Fibroblast of lung (primary cell): ENCODE results near the gene SACM1L. TPM values are rescaled to one million over a fixed set of nuclear protein-coding genes. Genes with fewer than 3 reads are reported as not detected.

Experiments
- DNase-seq, 2 donors: peaks; one replicate each; pipeline versions ENCODE4 v3.0.0 to v3.0.0-alpha.2; 2010; ENCODE audit warnings: low read depth in 2 of 2
- H2AFZ ChIP-seq: 2 replicates; pipeline ENCODE4 v1.5.1; 2012; ENCODE audit warnings: low read length, control low read depth, inconsistent platforms
- H3K27ac ChIP-seq: 2 replicates; pipeline ENCODE4 v1.5.1; 2011; ENCODE audit warnings: low read length, control low read depth; ENCODE audit not compliant: insufficient read depth
- H3K27me3 ChIP-seq: 2 replicates; pipeline ENCODE4 v1.5.1; 2011; ENCODE audit warnings: mild to moderate bottlenecking, low read length; ENCODE audit not compliant: control insufficient read depth, insufficient read depth
- H3K36me3 ChIP-seq: 2 replicates; pipeline ENCODE4 v1.5.1; 2011; ENCODE audit warnings: low read length; ENCODE audit not compliant: control insufficient read depth, insufficient read depth
- H3K4me1 ChIP-seq: 2 replicates; pipeline ENCODE4 v1.5.1; 2011; ENCODE audit warnings: low read length; ENCODE audit not compliant: control insufficient read depth, insufficient read depth; ENCODE audit errors: extremely low read depth
- H3K4me2 ChIP-seq: 2 replicates; pipeline ENCODE4 v1.5.1; 2011; ENCODE audit warnings: low read length, control low read depth; ENCODE audit not compliant: insufficient read depth; ENCODE audit errors: extremely low read depth
- H3K4me3 ChIP-seq, 4 experiments: fragments of 200-600 bp in 1 of 4; sonication (generic) in 1 of 4; replicated peaks in 1 of 4; 2 replicates each; pipeline ENCODE4 v1.5.1; 2011 to 2016; ENCODE audit warnings: low read length in 4 of 4, low read depth in 3 of 4, mild to moderate bottlenecking in 3 of 4, control low read depth in 2 of 4, inconsistent platforms in 1 of 4, mixed read lengths in 1 of 4; ENCODE audit not compliant: insufficient read depth in 1 of 4; ENCODE audit errors: control extremely low read depth in 1 of 4
- H3K79me2 ChIP-seq: 2 replicates; pipeline ENCODE4 v1.5.1; 2012; ENCODE audit warnings: mild to moderate bottlenecking, low read length, inconsistent platforms; ENCODE audit not compliant: control insufficient read depth, insufficient read depth
- H3K9ac ChIP-seq: 2 replicates; pipeline ENCODE4 v1.5.1; 2011; ENCODE audit warnings: mild to moderate bottlenecking, low read length, control low read depth; ENCODE audit not compliant: insufficient read depth
- H3K9me3 ChIP-seq: 2 replicates; pipeline ENCODE4 v1.5.1; 2012; ENCODE audit warnings: low read depth, low read length; ENCODE audit not compliant: control insufficient read depth, insufficient read depth
- H4K20me1 ChIP-seq: 2 replicates; pipeline ENCODE4 v1.5.1; 2011; ENCODE audit warnings: low read length; ENCODE audit not compliant: control insufficient read depth, insufficient read depth; ENCODE audit errors: extremely low read depth
- CTCF ChIP-seq, 2 donors: IDR thresholded peaks in 1 of 2; conservative IDR thresholded peaks in 1 of 2; 1 replicate in 1 of 2; 2 replicates in 1 of 2; pipeline ENCODE4 v1.5.1; 2011 to 2012; ENCODE audit warnings: low read length in 2 of 2, control low read depth in 1 of 2, inconsistent platforms in 1 of 2, low read depth in 1 of 2, mild to moderate bottlenecking in 1 of 2
- EZH2 ChIP-seq: IDR thresholded peaks from 2 replicates; pipeline ENCODE4 v1.5.1; 2012; ENCODE audit warnings: low read length, control low read depth, mild to moderate bottlenecking; ENCODE audit errors: missing control alignments
- polyA plus RNA-seq, 2 donors: library from polyadenylated mRNA; depleted of rRNA in 1 of 2; stranded (reverse) in 1 of 2; unstranded in 1 of 2; fragments of >200 nt; gene quantifications; 2 replicates each; pipeline ENCODE4 v1.2.1, GENCODE V29; 2011 to 2012; ENCODE audit warnings: missing spikeins in 1 of 2
- total RNA-seq: library from RNA; depleted of rRNA; stranded (reverse); fragments of >200 nt; gene quantifications from 2 replicates; pipeline ENCODE4 v1.2.1, GENCODE V29; 2014

Gene SACM1L
- total and polyA plus RNA-seq, 2 donors (not counting 1 experiment from before 2014, with no cell fraction given), result 33.3 to 41.8 TPM

- Histone ChIP-seq H3K79me2 (no peaks in the 10 kb centered on the region), H3K9ac (no peak overlapping the region), H3K4me3 (no peak overlapping the region), H3K4me2 (no peak overlapping the region), H3K9me3 (no peaks in the 10 kb centered on the region), H4K20me1 (no peaks in the 10 kb centered on the region), H3K4me1 (no peaks in the 10 kb centered on the region), H3K27me3 (peaks cover 31% of the 10 kb centered on the region), H3K27ac (no peak overlapping the region), H2AFZ (no peak overlapping the region), H3K36me3 (no peaks in the 10 kb centered on the region)
- no peak for TF ChIP-seq CTCF (conservative IDR thresholded peaks at IDR 0.05 in 1 of 2, IDR thresholded peaks at IDR 0.05 in 1 of 2; ENCODE audit: low read depth in 1 of 2, low read length in 2 of 2)
- TF ChIP-seq EZH2, result no peak
- DNase-seq, result no peak
Measured at GRCh38 chr3:45787551-45787950, 98.4 kb downstream of the SACM1L start.

GRCh38 chr3:45789235-45789812 lies 100.1 kb downstream of the SACM1L start:
- Histone ChIP-seq H3K9ac (no peak overlapping the region), H3K79me2 (no peaks in the 10 kb centered on the region), H3K9me3 (no peaks in the 10 kb centered on the region), H3K27me3 (peaks cover 42% of the 10 kb centered on the region), H3K4me1 (no peaks in the 10 kb centered on the region), H2AFZ (no peak overlapping the region), H3K27ac (no peak overlapping the region), H3K36me3 (no peaks in the 10 kb centered on the region), H3K4me2 (no peak overlapping the region), H4K20me1 (peaks cover 2% of the 10 kb centered on the region), H3K4me3 (no peak overlapping the region)
- no peak for DNase-seq
- TF ChIP-seq EZH2 (no peak), CTCF (conservative IDR thresholded peaks at IDR 0.05 in 1 of 2, IDR thresholded peaks at IDR 0.05 in 1 of 2; ENCODE audit: low read depth in 1 of 2, low read length in 2 of 2) (no peak)

- H2AFZ ChIP-seq, result no peak overlapping the region
- no peak overlapping the region for H3K9ac ChIP-seq
- H3K4me1 ChIP-seq, result no peaks in the 10 kb centered on the region
- no peak for DNase-seq
- H3K36me3 ChIP-seq, result no peaks in the 10 kb centered on the region
- peaks cover 49% of the 10 kb centered on the region for H3K27me3 ChIP-seq
- peaks cover 2% of the 10 kb centered on the region for H4K20me1 ChIP-seq
- H3K27ac ChIP-seq, result no peak overlapping the region
- no peaks in the 10 kb centered on the region for H3K9me3 ChIP-seq
- no peak overlapping the region for H3K4me3 ChIP-seq
- no peaks in the 10 kb centered on the region for H3K79me2 ChIP-seq
- TF ChIP-seq EZH2, result no peak
- no peak for TF ChIP-seq CTCF (conservative IDR thresholded peaks at IDR 0.05 in 1 of 2, IDR thresholded peaks at IDR 0.05 in 1 of 2; ENCODE audit: low read depth in 1 of 2, low read length in 2 of 2)
- no peak overlapping the region for H3K4me2 ChIP-seq
Measured at GRCh38 chr3:45790596-45790995, 101.4 kb downstream of the SACM1L start.
